Epithelial cell of alveolus of lung (primary cell): ENCODE measurements around the gene CEP19. TPM values are rescaled to one million over a fixed set of nuclear protein-coding genes. Genes with fewer than 3 reads are reported as not detected.

Experiments used
- total RNA-seq: library from RNA; depleted of rRNA; stranded (reverse); fragments of >200 nt; gene quantifications from 2 replicates; pipeline ENCODE4 v1.2.1, GENCODE V29; 2015

CEP19 gene, protein sequence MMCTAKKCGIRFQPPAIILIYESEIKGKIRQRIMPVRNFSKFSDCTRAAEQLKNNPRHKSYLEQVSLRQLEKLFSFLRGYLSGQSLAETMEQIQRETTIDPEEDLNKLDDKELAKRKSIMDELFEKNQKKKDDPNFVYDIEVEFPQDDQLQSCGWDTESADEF
- total RNA-seq: 1.7 and 3.4 TPM in 2 replicates

DNA sequence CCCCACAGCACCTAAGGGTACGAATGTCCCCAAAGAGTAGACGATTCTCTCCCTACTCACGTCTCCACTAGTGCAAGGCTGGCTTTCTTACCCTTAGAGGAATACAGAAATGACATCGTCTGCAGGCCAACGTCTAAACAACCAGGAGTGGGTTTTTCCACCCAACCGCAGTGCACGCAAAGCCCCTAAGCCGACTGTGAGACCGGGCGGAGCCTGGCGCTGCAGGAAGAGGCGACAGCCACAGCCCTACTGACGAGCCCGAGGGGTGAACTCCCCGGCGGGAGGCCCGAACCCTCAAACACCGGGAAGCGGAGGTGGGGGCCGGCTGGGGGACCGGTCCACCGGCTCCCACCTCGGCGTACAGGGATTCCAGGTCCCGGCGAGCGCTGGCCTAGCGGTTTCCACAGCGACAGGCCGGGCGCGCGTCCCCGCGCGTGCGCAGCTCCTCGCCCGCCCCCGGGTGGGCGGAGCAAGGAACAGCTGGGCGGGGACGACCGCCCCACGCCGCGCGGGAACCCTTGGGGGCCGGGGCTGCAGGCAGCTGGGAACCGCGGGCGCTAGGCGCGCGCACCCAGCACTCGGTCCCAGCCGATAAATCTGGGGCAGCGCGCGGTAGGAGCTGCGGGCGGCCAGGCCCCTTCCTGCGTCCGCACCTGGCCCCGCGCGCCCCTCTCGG is at the start of gene CEP19, which contains the start of gene PIGX:
CEP19 (minus strand) TSS at position 413 of the 676 bp plus-strand sequence. CDS start 3,593 bp downstream, outside the sequence.
PIGX (plus strand) TSS at position 540 of the 676 bp plus-strand sequence.

DNA sequence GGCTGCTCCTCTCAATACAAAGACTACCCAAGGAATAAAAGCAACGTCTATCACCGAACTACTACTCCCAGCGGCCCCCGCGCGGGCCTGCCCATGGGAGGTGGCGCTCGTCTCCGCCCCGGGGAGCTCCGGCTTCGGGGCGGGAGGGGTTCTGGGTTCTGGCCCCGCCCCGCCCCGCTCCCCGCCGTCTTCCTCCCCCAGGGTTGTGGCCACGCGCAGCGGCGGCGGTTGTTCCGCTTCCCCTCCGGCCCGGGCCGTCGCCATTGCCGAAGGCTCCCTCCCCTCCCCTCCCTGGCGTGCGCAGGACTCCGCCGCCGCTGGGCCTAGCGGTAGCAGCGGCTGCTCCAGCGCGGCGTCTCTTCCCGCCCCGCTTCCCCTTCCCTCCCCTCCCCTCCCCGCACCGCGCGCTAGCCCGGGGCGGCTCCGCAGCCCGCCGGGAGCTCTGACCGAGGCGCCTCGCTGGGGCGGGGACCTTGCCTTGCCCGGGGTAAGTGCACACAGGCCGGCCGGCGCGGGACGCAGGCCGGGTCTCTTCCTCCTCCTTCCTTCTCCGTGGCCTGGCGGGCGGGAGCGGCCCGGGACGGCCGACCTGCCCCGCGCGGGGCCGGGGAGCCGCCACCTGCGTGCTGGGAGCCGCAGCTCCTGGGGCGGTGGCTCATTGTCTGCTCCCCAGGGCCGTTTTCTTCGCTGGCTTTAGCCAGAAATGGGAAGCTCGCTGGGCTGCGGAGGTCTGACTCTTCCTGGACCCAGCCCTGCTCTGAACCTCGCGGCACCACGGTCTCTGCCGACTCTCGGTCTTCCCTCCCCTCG is 27.8 kb upstream of the CEP19 start, which contains the start of gene PAK2:
PAK2 (plus strand) TSS at position 187 of the 810 bp plus-strand sequence. CDS start 42,790 bp downstream, outside the sequence.

Other genes with a start within 250 kb of the CEP19 start
- gene RNF168, start 208.5 kb downstream of the CEP19 start, total RNA-seq: 11.8 and 12.4 TPM in 2 replicates
- not detected in 2 replicates for gene SMCO1, start 196.9 kb downstream of the CEP19 start, total RNA-seq
- 6.3 and 14.5 TPM in 2 replicates for gene WDR53, start 143.7 kb downstream of the CEP19 start, total RNA-seq
- gene FBXO45, start 143.6 kb downstream of the CEP19 start, total RNA-seq: 7.6 and 9.0 TPM in 2 replicates
- gene NRROS, start 72.6 kb downstream of the CEP19 start, total RNA-seq: 0.52 TPM in 1 of 2 replicates, not detected in the other
- 14.1 and 21.7 TPM in 2 replicates for gene PIGX, start 127 bp upstream of the CEP19 start, total RNA-seq
- gene PAK2, start 27.6 kb upstream of the CEP19 start, total RNA-seq: 30.9 and 36.1 TPM in 2 replicates
- 20.8 and 66.4 TPM in 2 replicates for gene SENP5, start 155.7 kb upstream of the CEP19 start, total RNA-seq
- gene NCBP2, start 230.3 kb upstream of the CEP19 start, total RNA-seq: 49.4 and 54.5 TPM in 2 replicates